ENCODE results near the gene STAT4.

The STAT4 gene, protein sequence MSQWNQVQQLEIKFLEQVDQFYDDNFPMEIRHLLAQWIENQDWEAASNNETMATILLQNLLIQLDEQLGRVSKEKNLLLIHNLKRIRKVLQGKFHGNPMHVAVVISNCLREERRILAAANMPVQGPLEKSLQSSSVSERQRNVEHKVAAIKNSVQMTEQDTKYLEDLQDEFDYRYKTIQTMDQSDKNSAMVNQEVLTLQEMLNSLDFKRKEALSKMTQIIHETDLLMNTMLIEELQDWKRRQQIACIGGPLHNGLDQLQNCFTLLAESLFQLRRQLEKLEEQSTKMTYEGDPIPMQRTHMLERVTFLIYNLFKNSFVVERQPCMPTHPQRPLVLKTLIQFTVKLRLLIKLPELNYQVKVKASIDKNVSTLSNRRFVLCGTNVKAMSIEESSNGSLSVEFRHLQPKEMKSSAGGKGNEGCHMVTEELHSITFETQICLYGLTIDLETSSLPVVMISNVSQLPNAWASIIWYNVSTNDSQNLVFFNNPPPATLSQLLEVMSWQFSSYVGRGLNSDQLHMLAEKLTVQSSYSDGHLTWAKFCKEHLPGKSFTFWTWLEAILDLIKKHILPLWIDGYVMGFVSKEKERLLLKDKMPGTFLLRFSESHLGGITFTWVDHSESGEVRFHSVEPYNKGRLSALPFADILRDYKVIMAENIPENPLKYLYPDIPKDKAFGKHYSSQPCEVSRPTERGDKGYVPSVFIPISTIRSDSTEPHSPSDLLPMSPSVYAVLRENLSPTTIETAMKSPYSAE

GRCh38 chr2:191150600-191151330 is at the start of gene STAT4:
Gene STAT4, minus strand, starts transcription at chr2:191150994. Its CDS starts 2,791 bp downstream, at chr2:191148203.
- DNase-seq: no peak

GRCh38 chr2:191199929-191200512 is 49.2 kb upstream of the STAT4 start:
- DNase-seq: no peak

DNA sequence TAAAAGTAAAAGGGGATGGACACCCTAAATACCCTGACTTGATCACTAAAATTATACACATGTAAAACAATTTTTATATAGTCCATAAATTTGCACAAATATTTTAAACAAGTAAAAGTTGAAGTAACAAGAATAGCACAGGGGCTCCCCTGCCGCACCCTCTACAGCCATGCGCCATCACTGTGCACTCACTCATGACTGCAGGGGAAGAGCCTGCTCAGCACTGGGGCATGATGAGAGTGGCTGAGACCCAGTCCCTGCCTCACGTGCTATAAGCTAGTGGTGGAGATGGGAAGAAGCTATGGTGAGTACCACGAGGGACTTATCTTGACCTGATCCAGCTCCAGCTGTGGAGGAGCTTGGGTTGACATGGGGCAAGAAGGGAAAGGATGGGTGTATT is 47.5 kb upstream of the STAT4 start:
- no peak for DNase-seq

DNA sequence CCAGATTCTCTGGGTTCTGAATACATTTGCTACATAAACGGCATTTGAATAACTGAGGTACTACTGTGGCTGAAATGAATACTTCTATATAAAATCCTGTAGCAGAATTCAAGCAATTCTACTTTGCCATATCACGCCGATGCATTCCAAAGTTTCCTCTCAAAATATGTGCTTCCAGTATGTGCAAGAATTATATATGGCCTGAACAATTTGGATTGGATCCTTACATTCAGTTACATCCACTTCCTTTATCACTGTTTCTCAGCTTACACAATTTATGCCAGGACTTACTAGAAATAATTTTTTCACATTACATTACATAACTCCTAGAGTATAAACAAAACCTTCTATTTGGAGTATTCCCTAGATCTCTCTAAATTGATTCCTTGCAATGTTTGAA is 46.3 kb upstream of the STAT4 start:
- DNase-seq: no peak

- DNase-seq: no peak
Measured at GRCh38 chr2:191195021-191195420, 44.2 kb upstream of the STAT4 start.

GRCh38 chr2:191190861-191191552 is 40.2 kb upstream of the STAT4 start:
- DNase-seq: no peak

DNA sequence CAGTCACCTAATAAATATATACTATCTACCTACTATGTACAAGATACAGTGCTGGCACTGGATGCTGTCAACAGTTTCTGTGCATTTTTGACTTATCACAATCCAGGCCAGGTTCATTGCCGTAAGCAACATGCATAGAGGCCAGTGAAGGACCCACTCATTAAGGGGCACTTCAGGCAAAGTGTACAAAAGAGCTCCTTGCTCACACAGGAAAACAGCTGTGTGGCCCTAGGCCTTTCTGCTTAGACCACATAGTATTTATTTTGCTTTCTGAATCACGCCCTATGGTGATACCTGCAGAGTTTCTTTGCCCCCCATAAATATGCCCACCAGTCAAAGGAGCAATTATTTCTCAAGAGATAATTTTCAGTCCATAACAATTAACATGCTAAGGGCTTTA is 39.6 kb upstream of the STAT4 start:
- DNase-seq: no peak

GRCh38 chr2:191189112-191189635 is 38.4 kb upstream of the STAT4 start:
- no peak for DNase-seq

GRCh38 chr2:191188550-191189093 is 37.8 kb upstream of the STAT4 start:
- no peak for DNase-seq

DNA sequence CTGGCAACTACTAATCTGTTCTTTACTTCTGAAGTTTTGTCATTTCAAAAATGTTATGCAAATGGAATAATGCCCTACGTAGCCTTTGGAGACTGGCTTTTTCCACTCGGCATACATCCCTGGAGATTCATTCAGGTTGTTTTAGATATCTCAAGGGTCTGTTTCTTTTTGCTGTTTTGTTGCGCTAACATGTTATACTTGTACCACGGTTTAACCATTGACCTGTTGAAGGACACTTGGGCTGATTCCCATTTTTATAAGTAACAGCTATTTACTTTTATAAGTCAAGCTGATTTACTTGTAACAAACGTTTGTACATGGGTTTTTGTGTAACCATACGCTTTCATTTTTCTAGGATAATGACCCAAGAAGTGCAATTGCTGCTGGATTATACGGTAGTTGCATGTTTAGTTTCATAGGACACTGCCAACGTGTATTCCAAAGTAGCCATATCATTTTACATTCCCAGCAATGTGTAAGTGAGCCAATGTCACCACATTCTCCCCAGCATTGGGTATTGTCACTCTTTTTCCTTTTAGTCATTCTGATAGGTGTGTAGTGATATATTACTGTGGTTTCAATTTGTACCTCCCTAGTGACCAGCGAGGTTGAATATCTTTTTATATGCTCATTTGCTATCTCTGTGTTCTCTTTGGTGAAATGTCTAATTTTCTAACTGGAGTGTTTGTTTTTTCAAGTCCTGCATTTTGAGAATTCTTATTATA is 36.5 kb upstream of the STAT4 start:
- no peak for DNase-seq

- DNase-seq: no peak
Measured at GRCh38 chr2:191184457-191184856, 33.7 kb upstream of the STAT4 start.

DNA sequence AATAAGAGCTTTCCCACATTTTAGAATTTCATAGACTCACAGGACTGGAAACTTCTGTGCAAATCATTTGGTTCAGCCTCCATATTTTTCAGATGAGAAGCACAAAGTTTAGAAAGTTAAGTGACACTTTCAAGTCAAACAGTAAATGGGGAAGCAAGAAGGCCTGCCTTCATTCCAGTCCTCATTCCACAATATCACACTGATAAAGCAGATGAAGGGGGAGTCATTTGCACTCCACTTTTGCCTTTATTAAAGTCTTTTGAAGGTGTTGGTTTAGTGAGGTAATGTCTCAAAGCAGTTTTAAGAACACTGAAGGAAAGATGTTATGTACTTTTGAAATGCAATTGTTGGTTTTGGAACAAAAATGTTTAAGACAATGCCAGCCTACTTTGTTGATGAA is 32.7 kb upstream of the STAT4 start:
- no peak for DNase-seq

DNA sequence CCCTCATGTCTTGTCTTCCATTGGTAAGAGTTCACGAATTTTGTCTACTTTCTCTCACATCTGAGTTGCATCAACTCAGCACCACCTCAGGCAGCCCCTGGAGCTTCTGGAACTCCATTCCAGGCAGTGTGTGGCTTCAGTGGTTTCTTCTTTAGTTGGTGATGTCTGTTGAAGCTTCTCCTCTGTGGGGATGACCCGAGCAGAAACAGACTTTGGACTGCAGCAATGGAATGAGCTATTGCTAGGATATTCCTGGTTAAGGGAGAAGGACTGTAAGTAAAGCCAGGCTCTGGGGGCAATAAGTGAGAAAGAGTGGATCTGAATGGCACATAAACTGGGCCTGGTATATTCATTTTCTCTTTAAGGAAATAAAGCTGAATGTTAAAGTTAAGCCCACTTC is 32.3 kb upstream of the STAT4 start:
- DNase-seq: no peak

DNA sequence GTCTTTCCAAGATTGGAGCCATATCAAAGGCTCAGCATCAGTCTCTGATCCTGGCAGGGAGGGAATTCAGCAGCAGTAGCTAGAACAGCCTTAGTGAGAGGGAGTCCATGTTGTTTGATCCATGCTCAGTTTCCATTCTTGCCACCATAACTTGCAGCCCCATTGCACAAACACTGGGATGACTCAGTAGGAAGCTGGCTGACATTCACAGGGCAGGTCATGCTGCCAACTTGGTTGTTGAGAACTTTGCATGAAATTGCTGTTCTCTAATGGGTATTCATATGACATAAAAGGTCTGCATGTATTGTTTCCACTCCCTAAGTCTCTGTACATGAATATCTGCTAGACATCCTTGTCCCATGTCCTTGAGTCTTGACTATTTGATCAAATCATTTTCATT is 29.9 kb upstream of the STAT4 start:
- no peak for DNase-seq

DNA sequence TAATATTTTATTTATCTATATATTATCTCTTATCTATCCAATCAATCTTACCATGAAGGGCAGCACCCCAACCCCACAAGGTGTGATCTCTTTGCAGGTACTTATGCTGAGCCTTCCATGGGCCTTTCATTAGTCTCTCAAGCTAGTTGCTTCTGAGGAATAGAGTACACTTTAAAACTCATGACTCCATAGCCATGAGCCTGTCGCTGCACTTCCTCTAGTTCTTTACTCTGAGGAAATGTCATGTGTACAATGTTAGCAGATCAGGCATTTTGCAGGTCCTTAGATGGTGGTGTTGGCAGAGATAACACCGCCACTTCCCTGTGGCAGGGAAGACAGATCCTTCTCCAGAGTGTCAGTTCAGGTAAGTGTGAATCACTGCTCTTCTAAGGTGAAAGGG is 29.5 kb upstream of the STAT4 start:
- DNase-seq: no peak

DNA sequence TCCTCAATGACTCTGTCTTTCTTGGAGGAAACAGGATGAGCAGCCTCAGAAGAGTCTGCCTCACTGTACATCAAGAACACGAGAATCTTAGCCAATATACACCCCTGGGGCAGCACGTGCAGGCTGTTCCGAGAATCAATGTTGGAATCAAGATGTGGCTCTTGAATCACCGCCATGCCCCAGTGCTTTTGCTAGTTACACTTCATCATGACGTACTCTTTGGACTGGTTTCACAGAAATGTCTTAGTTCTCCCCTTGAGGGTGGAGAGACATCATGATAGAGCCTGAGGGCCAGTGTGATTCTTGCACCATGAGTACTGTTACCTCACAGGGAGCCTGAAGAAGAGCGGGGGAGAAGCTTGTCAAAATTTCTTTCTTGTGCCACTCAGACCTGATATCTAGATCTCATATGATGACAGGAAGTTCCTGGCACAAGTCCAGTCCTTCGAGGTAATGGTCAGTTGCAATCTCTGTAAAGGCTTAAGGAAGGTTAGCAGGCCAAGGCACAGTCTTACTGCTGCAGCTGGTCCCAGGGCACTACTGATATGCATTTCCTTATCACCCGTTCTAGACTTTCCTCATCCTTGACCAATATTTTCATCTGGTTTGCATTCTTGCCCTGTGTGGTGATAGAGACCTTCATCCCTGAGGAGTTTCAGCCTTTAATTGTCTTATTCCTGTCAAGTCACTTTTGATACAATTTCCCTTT is 28.2 kb upstream of the STAT4 start:
- no peak for DNase-seq

DNA sequence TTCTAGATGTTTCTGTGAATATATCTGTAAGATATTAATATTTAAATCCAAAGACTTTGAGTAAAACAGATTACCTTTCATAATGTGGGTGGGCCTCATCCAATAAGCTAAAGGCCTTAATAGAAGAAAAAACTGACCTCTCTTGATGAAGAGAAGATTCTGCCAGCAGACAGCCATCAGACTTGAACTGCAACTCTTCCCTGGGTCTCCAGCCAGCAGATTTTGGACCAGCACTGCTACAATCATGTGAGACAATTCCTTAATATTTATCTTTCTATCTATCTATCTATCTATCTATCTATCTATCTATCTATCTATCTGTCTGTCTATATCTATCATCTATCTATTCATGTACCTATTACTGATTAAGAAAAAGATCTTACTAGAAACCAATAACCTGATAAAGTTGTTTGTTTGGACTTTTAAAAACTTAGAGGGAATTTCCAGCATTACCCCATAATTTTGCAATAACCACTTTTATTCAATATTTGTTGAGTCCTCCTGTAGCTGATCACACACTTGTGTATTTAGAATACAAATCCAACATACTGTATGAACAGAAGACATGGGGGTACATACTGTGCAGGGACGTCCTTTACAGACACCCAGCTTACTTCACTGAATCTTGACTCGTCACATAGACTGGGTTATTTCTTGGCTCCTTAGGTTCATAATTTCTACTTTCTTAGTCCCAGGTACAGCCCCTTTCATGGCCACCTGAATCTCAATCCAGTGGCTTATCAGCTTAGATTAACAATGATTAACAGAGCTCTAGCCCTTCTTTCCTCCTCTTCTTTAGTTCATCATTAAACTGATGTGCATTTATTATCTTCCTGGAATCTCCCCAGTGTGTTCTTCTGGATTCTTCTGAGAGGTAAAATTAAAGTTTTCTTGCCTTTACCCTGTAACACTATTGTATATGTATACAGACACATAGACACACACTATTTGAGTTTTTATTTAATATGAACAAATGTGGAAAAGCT is 27.2 kb upstream of the STAT4 start:
- DNase-seq: no peak

DNA sequence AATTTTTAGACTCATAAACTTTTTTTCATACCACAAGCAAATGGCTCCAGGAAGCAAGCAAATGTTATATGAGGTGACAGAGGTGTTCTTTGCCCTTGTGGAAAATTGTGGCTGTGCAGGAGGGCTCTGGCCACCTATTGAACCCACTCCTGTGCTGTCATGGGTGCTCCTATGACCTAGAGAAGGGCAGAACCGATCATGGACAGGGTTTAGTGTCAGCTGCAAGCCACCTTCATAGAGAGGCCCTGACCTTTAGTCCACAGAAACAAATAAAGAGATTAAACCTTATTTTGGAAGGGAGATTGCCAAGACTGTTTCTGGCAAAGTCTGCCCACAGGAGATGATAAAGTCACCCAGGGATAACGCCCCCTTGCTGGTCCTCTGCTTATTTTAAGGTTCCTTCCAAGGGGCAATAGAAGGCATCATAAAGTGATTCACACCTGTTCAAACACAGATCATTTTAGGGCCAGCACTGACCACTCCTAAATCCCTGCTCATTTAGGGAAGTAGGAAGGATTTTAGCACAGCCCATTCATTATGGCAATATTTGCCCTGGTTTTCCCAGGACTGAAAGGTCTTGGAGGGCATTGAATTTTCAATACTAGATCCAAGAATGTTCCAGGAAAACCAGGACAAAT is 26.1 kb upstream of the STAT4 start:
- no peak for DNase-seq

GRCh38 chr2:191176305-191176704 is 25.5 kb upstream of the STAT4 start:
- no peak for DNase-seq

Data from NCI-H1105 (cell line).